WTC11 (cell line): ENCODE results near the gene PEX19. TPM values are rescaled to one million over a fixed set of nuclear protein-coding genes. Genes with fewer than 3 reads are reported as not detected.

Experiments
- AR ChIP-seq: fragments of 250-450 bp; sonication (Bioruptor Pico); IDR thresholded peaks from 2 replicates; pipeline ENCODE4 v1.9.0; 2021; ENCODE audit warnings: mild to moderate bottlenecking
- ATF1 ChIP-seq: sonication (generic); formaldehyde crosslinking; IDR thresholded peaks from 2 replicates; pipeline ENCODE4 v1.8.1; 2023; ENCODE audit warnings: mild to moderate bottlenecking, moderate library complexity, missing genetic modification reagents
- E2F1 ChIP-seq: sonication (generic); formaldehyde crosslinking; IDR thresholded peaks from 2 replicates; pipeline ENCODE4 v1.8.0; 2022; ENCODE audit warnings: mild to moderate bottlenecking, missing genetic modification reagents
- E2F5 ChIP-seq: sonication (generic); formaldehyde crosslinking; IDR thresholded peaks from 2 replicates; pipeline ENCODE4 v1.8.1; 2022; ENCODE audit warnings: mild to moderate bottlenecking, moderate library complexity, missing genetic modification reagents
- EMX1 ChIP-seq: fragments of 250-450 bp; sonication (Bioruptor Pico); IDR thresholded peaks from 2 replicates; pipeline ENCODE4 v1.8.0; 2021; ENCODE audit warnings: mild to moderate bottlenecking
- FOXK1 ChIP-seq: sonication (generic); formaldehyde crosslinking; IDR thresholded peaks from 2 replicates; pipeline ENCODE4 v1.8.0; 2022; ENCODE audit warnings: mild to moderate bottlenecking, moderate library complexity, missing genetic modification reagents
- FOXP1 ChIP-seq: sonication (generic); formaldehyde crosslinking; IDR thresholded peaks from 2 replicates; pipeline ENCODE4 v1.8.0; 2022; ENCODE audit warnings: missing genetic modification reagents, mild to moderate bottlenecking, moderate library complexity, borderline replicate concordance
- HMGXB4 ChIP-seq: sonication (generic); formaldehyde crosslinking; IDR thresholded peaks from 2 replicates; pipeline ENCODE4 v1.8.1; 2023; ENCODE audit warnings: mild to moderate bottlenecking, moderate library complexity, missing genetic modification reagents
- JUN ChIP-seq: sonication (generic); formaldehyde crosslinking; IDR thresholded peaks from 2 replicates; pipeline ENCODE4 v1.8.0; 2023; ENCODE audit warnings: mild to moderate bottlenecking, missing genetic modification reagents
- MAX ChIP-seq: sonication (generic); formaldehyde crosslinking; IDR thresholded peaks from 2 replicates; pipeline ENCODE4 v1.8.0; 2022; ENCODE audit warnings: mild to moderate bottlenecking, missing genetic modification reagents
- MYBL2 ChIP-seq: sonication (generic); formaldehyde crosslinking; IDR thresholded peaks from 2 replicates; pipeline ENCODE4 v1.8.1; 2023; ENCODE audit warnings: mild to moderate bottlenecking, moderate library complexity, missing genetic modification reagents
- RORB ChIP-seq: fragments of 250-450 bp; sonication (Bioruptor Pico); IDR thresholded peaks from 2 replicates; pipeline ENCODE4 v1.9.0; 2021; ENCODE audit warnings: mild to moderate bottlenecking
- ZBTB21 ChIP-seq: sonication (generic); formaldehyde crosslinking; IDR thresholded peaks from 2 replicates; pipeline ENCODE4 v1.8.1; 2023; ENCODE audit warnings: mild to moderate bottlenecking, missing genetic modification reagents, borderline replicate concordance
- ZNF121 ChIP-seq: sonication (generic); formaldehyde crosslinking; IDR thresholded peaks from 2 replicates; pipeline ENCODE4 v1.8.0; 2023; ENCODE audit warnings: missing genetic modification reagents
- ZNF416 ChIP-seq: fragments of 250-450 bp; sonication (Bioruptor Pico); IDR thresholded peaks from 2 replicates; pipeline ENCODE4 v1.9.0; 2021; ENCODE audit warnings: mild to moderate bottlenecking, inconsistent platforms
- ZNF423 ChIP-seq: fragments of 250-450 bp; sonication (Bioruptor Pico); IDR thresholded peaks from 2 replicates; pipeline ENCODE4 v2.1.2; 2022; ENCODE audit warnings: mild to moderate bottlenecking, moderate library complexity
- total RNA-seq: library from RNA; stranded (reverse); gene quantifications from 3 replicates; pipeline ENCODE4 v1.2.3, GENCODE V29; 2021
- TF ChIP-seq, protein P1 (sequence below): sonication (generic); formaldehyde crosslinking; IDR thresholded peaks from 2 replicates; pipeline ENCODE4 v1.8.1; 2022; ENCODE audit warnings: low read depth, missing genetic modification reagents, borderline replicate concordance
- TF ChIP-seq, protein P2 (sequence below): sonication (generic); formaldehyde crosslinking; IDR thresholded peaks from 2 replicates; pipeline ENCODE4 v1.8.0; 2023; ENCODE audit warnings: mild to moderate bottlenecking, missing genetic modification reagents
- TF ChIP-seq, protein P3 (sequence below): sonication (generic); formaldehyde crosslinking; IDR thresholded peaks from 2 replicates; pipeline ENCODE4 v1.8.1; 2023; ENCODE audit warnings: mild to moderate bottlenecking, missing genetic modification reagents, moderate library complexity
- TF ChIP-seq, protein P4 (sequence below): fragments of 250-450 bp; sonication (Bioruptor Pico); conservative IDR thresholded peaks from 2 replicates; pipeline ENCODE4 v1.9.0; 2021; ENCODE audit warnings: mild to moderate bottlenecking
- TF ChIP-seq, protein P5 (sequence below): fragments of 250-450 bp; sonication (Bioruptor Pico); IDR thresholded peaks from 2 replicates; pipeline ENCODE4 v1.9.0; 2021; ENCODE audit warnings: moderate library complexity, mild to moderate bottlenecking, inconsistent platforms, borderline replicate concordance

Gene PEX19
- total RNA-seq, 1 experiment from 2014 or later, result 85.2 TPM

GRCh38 chr1:160261893-160262794 is 22.8 kb downstream of the PEX19 start, which contains the start of gene DCAF8 (continued):
- peak; percentile 35; the same call in 1 of the 2 replicates for TF ChIP-seq E2F5
- no peak for TF ChIP-seq RORB (CRISPR knock-in tag)
- TF ChIP-seq E2F1 (CRISPR knock-in tag), result no peak
- peak; percentile 87 for TF ChIP-seq ZBTB21
- no peak for TF ChIP-seq EMX1 (CRISPR knock-in tag)
- peak; percentile 86 for TF ChIP-seq MAX (CRISPR knock-in tag)
- peak; percentile 84; the same call in 1 of the 2 replicates for TF ChIP-seq MYBL2 (CRISPR knock-in tag)
- TF ChIP-seq, protein P1, sequence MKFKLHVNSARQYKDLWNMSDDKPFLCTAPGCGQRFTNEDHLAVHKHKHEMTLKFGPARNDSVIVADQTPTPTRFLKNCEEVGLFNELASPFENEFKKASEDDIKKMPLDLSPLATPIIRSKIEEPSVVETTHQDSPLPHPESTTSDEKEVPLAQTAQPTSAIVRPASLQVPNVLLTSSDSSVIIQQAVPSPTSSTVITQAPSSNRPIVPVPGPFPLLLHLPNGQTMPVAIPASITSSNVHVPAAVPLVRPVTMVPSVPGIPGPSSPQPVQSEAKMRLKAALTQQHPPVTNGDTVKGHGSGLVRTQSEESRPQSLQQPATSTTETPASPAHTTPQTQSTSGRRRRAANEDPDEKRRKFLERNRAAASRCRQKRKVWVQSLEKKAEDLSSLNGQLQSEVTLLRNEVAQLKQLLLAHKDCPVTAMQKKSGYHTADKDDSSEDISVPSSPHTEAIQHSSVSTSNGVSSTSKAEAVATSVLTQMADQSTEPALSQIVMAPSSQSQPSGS (CRISPR knock-in tag), result no peak
- TF ChIP-seq FOXK1, result peak; percentile 93
- TF ChIP-seq AR, result no peak
- TF ChIP-seq, protein P2, sequence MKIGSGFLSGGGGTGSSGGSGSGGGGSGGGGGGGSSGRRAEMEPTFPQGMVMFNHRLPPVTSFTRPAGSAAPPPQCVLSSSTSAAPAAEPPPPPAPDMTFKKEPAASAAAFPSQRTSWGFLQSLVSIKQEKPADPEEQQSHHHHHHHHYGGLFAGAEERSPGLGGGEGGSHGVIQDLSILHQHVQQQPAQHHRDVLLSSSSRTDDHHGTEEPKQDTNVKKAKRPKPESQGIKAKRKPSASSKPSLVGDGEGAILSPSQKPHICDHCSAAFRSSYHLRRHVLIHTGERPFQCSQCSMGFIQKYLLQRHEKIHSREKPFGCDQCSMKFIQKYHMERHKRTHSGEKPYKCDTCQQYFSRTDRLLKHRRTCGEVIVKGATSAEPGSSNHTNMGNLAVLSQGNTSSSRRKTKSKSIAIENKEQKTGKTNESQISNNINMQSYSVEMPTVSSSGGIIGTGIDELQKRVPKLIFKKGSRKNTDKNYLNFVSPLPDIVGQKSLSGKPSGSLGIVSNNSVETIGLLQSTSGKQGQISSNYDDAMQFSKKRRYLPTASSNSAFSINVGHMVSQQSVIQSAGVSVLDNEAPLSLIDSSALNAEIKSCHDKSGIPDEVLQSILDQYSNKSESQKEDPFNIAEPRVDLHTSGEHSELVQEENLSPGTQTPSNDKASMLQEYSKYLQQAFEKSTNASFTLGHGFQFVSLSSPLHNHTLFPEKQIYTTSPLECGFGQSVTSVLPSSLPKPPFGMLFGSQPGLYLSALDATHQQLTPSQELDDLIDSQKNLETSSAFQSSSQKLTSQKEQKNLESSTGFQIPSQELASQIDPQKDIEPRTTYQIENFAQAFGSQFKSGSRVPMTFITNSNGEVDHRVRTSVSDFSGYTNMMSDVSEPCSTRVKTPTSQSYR (CRISPR knock-in tag), result 0 out of 2 replicates have a peak, but pooled peaks have one; percentile 24
- TF ChIP-seq FOXP1 (CRISPR knock-in tag), result peak; percentile 80
- TF ChIP-seq, protein P3, sequence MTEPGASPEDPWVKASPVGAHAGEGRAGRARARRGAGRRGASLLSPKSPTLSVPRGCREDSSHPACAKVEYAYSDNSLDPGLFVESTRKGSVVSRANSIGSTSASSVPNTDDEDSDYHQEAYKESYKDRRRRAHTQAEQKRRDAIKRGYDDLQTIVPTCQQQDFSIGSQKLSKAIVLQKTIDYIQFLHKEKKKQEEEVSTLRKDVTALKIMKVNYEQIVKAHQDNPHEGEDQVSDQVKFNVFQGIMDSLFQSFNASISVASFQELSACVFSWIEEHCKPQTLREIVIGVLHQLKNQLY (CRISPR knock-in tag), result no peak
- TF ChIP-seq ZNF423 (CRISPR knock-in tag), result no peak
- peak; percentile 93 for TF ChIP-seq ATF1 (CRISPR knock-in tag)
- TF ChIP-seq JUN, result peak; percentile 90
- TF ChIP-seq, protein P4, sequence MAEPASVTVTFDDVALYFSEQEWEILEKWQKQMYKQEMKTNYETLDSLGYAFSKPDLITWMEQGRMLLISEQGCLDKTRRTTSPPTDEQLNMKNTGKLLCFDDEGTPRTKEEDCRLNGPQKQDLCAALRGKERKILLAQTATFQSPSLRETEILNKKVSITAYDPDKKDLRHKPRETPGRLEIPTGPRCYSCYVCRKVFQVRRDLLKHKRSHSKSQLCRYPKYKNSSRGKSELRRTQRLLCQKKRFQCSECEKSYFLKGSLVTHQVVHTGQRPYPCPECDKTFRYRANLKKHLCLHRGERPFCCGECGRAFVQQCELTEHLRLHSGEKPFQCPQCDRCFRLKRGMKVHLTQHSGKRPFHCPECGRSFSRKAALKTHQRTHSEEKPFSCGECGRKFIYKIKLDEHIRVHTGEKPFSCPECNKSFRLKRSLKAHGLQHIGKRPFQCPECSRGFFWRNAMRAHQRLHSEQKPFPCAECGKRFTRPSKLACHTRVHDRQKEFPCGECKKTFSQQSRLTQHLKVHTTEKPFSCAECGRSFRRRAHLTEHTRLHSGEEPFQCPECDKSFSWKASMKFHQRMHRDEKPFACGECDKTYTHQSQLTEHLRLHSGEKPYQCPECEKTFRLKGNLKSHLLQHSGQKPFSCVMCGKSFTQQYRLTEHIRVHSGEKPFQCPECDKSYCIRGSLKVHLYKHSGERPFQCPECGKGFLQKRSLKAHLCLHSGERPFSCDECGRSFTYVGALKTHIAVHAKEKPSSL (CRISPR knock-in tag), result no peak
- TF ChIP-seq ZNF121 (CRISPR knock-in tag), result 0 out of 2 replicates have a peak, but pooled peaks have one; percentile 2
- TF ChIP-seq, protein P5, sequence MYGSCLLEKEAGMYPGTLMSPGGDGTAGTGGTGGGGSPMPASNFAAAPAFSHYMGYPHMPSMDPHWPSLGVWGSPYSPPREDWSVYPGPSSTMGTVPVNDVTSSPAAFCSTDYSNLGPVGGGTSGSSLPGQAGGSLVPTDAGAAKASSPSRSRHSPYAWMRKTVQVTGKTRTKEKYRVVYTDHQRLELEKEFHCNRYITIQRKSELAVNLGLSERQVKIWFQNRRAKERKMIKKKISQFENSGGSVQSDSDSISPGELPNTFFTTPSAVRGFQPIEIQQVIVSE, result no peak
- peak; percentile 62; the same call in 1 of the 2 replicates for TF ChIP-seq ZNF416
- peak; percentile 96 for TF ChIP-seq HMGXB4 (CRISPR knock-in tag)
